GM12878 (cell line): Measurements from ENCODE around the gene TNPO2.

ENCODE experiments used
- E2F8 ChIP-seq: fragments of 450-650 bp; IDR thresholded peaks from 2 replicates; pipeline ENCODE4 v1.6.1; 2018; ENCODE audit warnings: mild to moderate bottlenecking, low read depth, moderate library complexity; ENCODE audit not compliant: partially characterized antibody
- TF ChIP-seq, protein P1 (sequence below), 3 experiments: IDR thresholded peaks in 2 of 3; conservative IDR thresholded peaks in 1 of 3; 2 replicates each; pipeline ENCODE4 v1.5.1; 2011; ENCODE audit warnings: low read depth in 3 of 3, low read length in 3 of 3, mild to moderate bottlenecking in 3 of 3, control low read depth in 2 of 3, moderate library complexity in 2 of 3, inconsistent platforms in 1 of 3, mixed read lengths in 1 of 3; ENCODE audit not compliant: control insufficient read depth in 2 of 3, insufficient read depth in 1 of 3; ENCODE audit errors: extremely low read depth in 1 of 3

GRCh38 chr19:12703046-12703445 lies 20.7 kb downstream of the TNPO2 start:
- TF ChIP-seq, protein P1, sequence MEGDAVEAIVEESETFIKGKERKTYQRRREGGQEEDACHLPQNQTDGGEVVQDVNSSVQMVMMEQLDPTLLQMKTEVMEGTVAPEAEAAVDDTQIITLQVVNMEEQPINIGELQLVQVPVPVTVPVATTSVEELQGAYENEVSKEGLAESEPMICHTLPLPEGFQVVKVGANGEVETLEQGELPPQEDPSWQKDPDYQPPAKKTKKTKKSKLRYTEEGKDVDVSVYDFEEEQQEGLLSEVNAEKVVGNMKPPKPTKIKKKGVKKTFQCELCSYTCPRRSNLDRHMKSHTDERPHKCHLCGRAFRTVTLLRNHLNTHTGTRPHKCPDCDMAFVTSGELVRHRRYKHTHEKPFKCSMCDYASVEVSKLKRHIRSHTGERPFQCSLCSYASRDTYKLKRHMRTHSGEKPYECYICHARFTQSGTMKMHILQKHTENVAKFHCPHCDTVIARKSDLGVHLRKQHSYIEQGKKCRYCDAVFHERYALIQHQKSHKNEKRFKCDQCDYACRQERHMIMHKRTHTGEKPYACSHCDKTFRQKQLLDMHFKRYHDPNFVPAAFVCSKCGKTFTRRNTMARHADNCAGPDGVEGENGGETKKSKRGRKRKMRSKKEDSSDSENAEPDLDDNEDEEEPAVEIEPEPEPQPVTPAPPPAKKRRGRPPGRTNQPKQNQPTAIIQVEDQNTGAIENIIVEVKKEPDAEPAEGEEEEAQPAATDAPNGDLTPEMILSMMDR (IDR thresholded peaks at IDR 0.05 in 2 of 3, conservative IDR thresholded peaks at IDR 0.05 in 1 of 3; ENCODE audit: control insufficient read depth in 2 of 3, extremely low read depth in 1 of 3, insufficient read depth in 1 of 3, low read depth in 3 of 3, low read length in 3 of 3) = no peak
- TF ChIP-seq E2F8 = no peak
